Neural progenitor cell (in vitro differentiated cells): ENCODE data around the gene HNRNPAB. TPM values are rescaled to one million over a fixed set of nuclear protein-coding genes. Genes with fewer than 3 reads are reported as not detected.
A peak's percentile ranks its signal among the peaks of the same experiment; 100 is the strongest.

ENCODE experiments used
- DNase-seq: peaks from one replicate; pipeline ENCODE4 v3.0.0-alpha.2; 2016; ENCODE audit warnings: low spot score
- H2AFZ ChIP-seq: fragments of 200-600 bp; sonication (generic); replicated peaks from 2 replicates; pipeline ENCODE4 v1.6.1; 2016; ENCODE audit warnings: antibody characterized with exemption
- H3F3A ChIP-seq: fragments of 200-600 bp; sonication (generic); 2 replicates; pipeline ENCODE4 v1.6.1; 2016; ENCODE audit warnings: antibody characterized with exemption, low read depth
- H3K27ac ChIP-seq: fragments of 200-600 bp; sonication (generic); 2 replicates; pipeline ENCODE4 v1.5.1; 2016; ENCODE audit warnings: mild to moderate bottlenecking
- H3K27me3 ChIP-seq: fragments of 200-600 bp; sonication (generic); 2 replicates; pipeline ENCODE4 v1.6.1; 2016; ENCODE audit warnings: mild to moderate bottlenecking, moderate library complexity
- H3K36me3 ChIP-seq: fragments of 200-600 bp; sonication (generic); 2 replicates; pipeline ENCODE4 v1.5.1; 2016
- H3K4me1 ChIP-seq: fragments of 200-600 bp; sonication (generic); 2 replicates; pipeline ENCODE4 v1.6.1; 2016; ENCODE audit warnings: mixed run types
- H3K4me2 ChIP-seq: fragments of 200-600 bp; sonication (generic); 2 replicates; pipeline ENCODE4 v1.6.1; 2016
- H3K4me3 ChIP-seq: fragments of 200-600 bp; sonication (generic); 2 replicates; pipeline ENCODE4 v1.5.1; 2016
- H3K79me2 ChIP-seq: fragments of 200-600 bp; sonication (generic); 2 replicates; pipeline ENCODE4 v1.6.1; 2016; ENCODE audit warnings: low read depth
- H3K9ac ChIP-seq: fragments of 200-600 bp; sonication (generic); 2 replicates; pipeline ENCODE4 v1.6.1; 2016
- H3K9me3 ChIP-seq: fragments of 200-600 bp; sonication (generic); 2 replicates; pipeline ENCODE4 v1.5.1; 2016; ENCODE audit warnings: low read depth
- H4K20me1 ChIP-seq: fragments of 200-600 bp; sonication (generic); 2 replicates; pipeline ENCODE4 v1.6.1; 2016; ENCODE audit warnings: low read depth
- H3K27ac Mint-ChIP-seq: 3 replicates; pipeline ENCODE4 v1.8.0; 2021; ENCODE audit warnings: mixed read lengths
- H3K27me3 Mint-ChIP-seq: 2 replicates; pipeline ENCODE4 v1.8.0; 2022; ENCODE audit warnings: low read depth, mild to moderate bottlenecking, inconsistent platforms, moderate library complexity, mixed read lengths; ENCODE audit not compliant: insufficient read depth
- H3K36me3 Mint-ChIP-seq: 3 replicates; pipeline ENCODE4 v1.8.0; 2021; ENCODE audit warnings: mixed read lengths
- H3K4me1 Mint-ChIP-seq: 3 replicates; pipeline ENCODE4 v1.8.0; 2021; ENCODE audit warnings: mixed read lengths
- H3K4me3 Mint-ChIP-seq: 3 replicates; pipeline ENCODE4 v1.8.0; 2021; ENCODE audit warnings: mild to moderate bottlenecking, moderate library complexity, mixed read lengths
- H3K9me3 Mint-ChIP-seq: 3 replicates; pipeline ENCODE4 v1.8.0; 2020; ENCODE audit warnings: mixed read lengths
- EZH2 ChIP-seq: fragments of 200-600 bp; sonication (generic); IDR thresholded peaks from 2 replicates; pipeline ENCODE4 v1.6.1; 2017; ENCODE audit warnings: antibody characterized with exemption, mild to moderate bottlenecking, moderate library complexity
- EZH2phosphoT487 ChIP-seq: fragments of 200-600 bp; sonication (generic); IDR thresholded peaks from 2 replicates; pipeline ENCODE4 v1.6.1; 2017; ENCODE audit warnings: antibody characterized with exemption
- total RNA-seq: library from RNA; depleted of rRNA; stranded (reverse); fragments of >200 nt; gene quantifications from 2 replicates; pipeline ENCODE4 v1.2.3, GENCODE V29; 2015; ENCODE audit warnings: low replicate concordance
- TF ChIP-seq, protein P1 (sequence below): fragments of 200-600 bp; sonication (generic); IDR thresholded peaks from 2 replicates; pipeline ENCODE4 v1.5.1; 2017; ENCODE audit warnings: antibody characterized with exemption, mild to moderate bottlenecking

The HNRNPAB gene
- total RNA-seq, 1 donor from 2014 or later, result 195 TPM

DNA sequence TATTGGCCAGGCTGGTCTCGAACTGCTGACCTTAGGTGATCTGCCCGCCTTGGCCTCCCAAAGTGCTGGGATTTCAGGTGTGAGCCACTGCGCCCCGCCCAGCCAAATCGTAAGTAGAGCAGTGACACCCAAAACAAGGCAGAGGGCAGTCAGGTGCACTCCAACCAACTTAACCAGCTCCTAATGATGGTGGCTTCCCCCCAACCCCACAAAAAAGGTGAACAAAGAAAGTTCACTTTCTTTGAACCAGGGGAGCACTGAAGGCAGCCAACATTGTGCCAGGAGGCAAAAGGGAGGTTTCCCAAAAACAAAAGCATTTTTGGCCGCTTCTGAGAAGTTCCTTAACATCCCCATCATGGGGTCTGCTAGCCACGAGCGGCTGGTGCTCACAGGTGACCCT, 26.8 kb upstream of the HNRNPAB start:
- no peak for DNase-seq
- Histone ChIP-seq H3F3A (peaks cover 13% of the 10 kb centered on the region), H3K4me2 (no peak overlapping the region), H4K20me1 (no peaks in the 10 kb centered on the region), H3K9ac (no peak overlapping the region), H3K79me2 (no peaks in the 10 kb centered on the region), H3K27ac (no peak overlapping the region), H3K4me3 (no peak overlapping the region), H3K36me3 (no peaks in the 10 kb centered on the region), H3K27me3 (no peaks in the 10 kb centered on the region), H3K4me1 (peaks cover 11% of the 10 kb centered on the region), H2AFZ (peak overlapping the region; percentile 0), H3K9me3 (no peaks in the 10 kb centered on the region)
- Mint-ChIP-seq H3K27ac (no peak overlapping the region), H3K27me3 (peaks cover 17% of the 10 kb centered on the region), H3K36me3 (no peaks in the 10 kb centered on the region), H3K4me1 (peaks cover 4% of the 10 kb centered on the region), H3K9me3 (peaks cover 6% of the 10 kb centered on the region), H3K4me3 (no peak overlapping the region)
- TF ChIP-seq EZH2 (no peak), EZH2phosphoT487 (no peak)
- TF ChIP-seq, protein P1, sequence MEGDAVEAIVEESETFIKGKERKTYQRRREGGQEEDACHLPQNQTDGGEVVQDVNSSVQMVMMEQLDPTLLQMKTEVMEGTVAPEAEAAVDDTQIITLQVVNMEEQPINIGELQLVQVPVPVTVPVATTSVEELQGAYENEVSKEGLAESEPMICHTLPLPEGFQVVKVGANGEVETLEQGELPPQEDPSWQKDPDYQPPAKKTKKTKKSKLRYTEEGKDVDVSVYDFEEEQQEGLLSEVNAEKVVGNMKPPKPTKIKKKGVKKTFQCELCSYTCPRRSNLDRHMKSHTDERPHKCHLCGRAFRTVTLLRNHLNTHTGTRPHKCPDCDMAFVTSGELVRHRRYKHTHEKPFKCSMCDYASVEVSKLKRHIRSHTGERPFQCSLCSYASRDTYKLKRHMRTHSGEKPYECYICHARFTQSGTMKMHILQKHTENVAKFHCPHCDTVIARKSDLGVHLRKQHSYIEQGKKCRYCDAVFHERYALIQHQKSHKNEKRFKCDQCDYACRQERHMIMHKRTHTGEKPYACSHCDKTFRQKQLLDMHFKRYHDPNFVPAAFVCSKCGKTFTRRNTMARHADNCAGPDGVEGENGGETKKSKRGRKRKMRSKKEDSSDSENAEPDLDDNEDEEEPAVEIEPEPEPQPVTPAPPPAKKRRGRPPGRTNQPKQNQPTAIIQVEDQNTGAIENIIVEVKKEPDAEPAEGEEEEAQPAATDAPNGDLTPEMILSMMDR, result no peak

DNA sequence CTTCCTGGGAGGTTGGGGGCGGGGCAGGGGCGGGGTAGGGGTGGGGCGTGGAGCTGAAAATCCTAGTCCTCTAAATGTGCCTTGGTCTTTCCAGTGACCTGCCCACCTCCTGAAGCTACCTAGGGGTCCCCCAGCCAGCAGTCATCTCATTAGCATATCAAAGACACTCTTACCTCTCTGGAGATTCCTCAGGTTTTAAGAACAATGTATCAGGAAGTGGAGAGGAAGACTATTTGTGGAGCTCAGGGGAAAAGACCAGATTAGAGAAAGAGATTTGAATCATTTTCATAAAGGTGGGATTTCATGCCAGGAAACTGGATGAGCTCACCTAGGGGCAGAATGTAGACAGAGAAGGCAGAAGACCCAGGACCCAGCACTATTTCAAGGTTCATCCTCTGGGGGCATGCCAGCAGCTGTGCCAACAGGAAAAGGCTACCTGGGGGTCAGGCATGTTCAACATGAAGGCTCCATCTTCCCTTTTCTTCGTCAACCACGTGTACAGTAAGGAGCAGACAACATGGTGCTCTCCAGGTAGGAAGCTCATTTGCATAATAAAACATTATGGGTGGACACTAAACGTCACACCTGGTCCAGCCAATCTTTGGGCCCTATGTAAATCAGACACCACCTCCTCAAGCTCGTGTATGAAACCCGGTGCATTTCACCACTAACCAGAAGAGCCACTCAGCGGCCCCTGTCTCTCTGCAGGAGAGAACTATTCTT, 24.0 kb upstream of the HNRNPAB start:
- Histone ChIP-seq H4K20me1 (no peaks in the 10 kb centered on the region), H3K9ac (no peak overlapping the region), H3K27ac (no peak overlapping the region), H3K9me3 (no peaks in the 10 kb centered on the region), H2AFZ (no peak overlapping the region), H3K4me2 (peak overlapping the region; percentile 8), H3K36me3 (no peaks in the 10 kb centered on the region), H3K4me1 (peaks cover 11% of the 10 kb centered on the region), H3K4me3 (no peak overlapping the region), H3K27me3 (no peaks in the 10 kb centered on the region), H3F3A (peaks cover 13% of the 10 kb centered on the region), H3K79me2 (no peaks in the 10 kb centered on the region)
- Mint-ChIP-seq H3K36me3 (no peaks in the 10 kb centered on the region), H3K9me3 (peaks cover 6% of the 10 kb centered on the region), H3K4me3 (peak overlapping the region; percentile 24), H3K27ac (no peak overlapping the region), H3K4me1 (peaks cover 4% of the 10 kb centered on the region), H3K27me3 (peaks cover 14% of the 10 kb centered on the region)
- DNase-seq, result peak; percentile 35
- TF ChIP-seq EZH2 (no peak), EZH2phosphoT487 (no peak)
- TF ChIP-seq, protein P1, result no peak

DNA sequence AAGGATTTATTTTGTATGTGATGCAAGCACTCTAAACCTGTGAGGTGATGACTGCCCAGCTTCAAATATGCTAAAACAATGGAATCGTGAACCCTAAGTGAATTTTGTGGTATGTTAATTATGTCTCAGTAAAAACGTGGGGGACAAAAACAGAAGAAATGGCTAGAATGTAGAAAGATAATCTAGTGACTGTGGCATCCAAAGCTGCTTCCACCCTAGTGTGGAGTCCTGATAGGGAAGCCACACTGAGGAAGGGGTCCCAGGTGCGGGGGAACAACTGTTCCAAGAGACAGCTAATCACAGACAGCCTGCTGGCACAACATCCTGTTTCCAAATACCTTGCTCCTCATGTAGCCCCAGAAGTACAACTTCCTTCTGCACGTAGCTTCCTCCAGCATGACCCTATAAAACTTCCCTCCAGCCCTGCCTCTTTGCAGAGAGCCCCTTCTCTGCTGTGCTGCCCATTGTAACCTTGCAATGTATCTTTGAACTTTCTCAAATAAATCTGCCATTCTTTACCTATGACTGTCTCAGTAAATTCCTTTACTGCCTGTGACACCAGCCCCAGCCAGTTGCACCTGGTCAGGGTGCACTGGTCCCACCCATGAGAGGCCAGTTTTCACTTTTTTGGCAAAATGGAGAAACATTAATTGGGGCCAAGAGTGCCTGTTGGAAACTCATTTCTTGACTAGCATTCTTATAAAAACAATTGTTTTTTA, 22.0 kb upstream of the HNRNPAB start:
- Histone ChIP-seq H3K4me3 (no peak overlapping the region), H3K9me3 (no peaks in the 10 kb centered on the region), H3K79me2 (no peaks in the 10 kb centered on the region), H3K27ac (no peak overlapping the region), H3K4me1 (peaks cover 11% of the 10 kb centered on the region), H3K36me3 (no peaks in the 10 kb centered on the region), H3F3A (peaks cover 13% of the 10 kb centered on the region), H3K27me3 (no peaks in the 10 kb centered on the region), H3K4me2 (no peak overlapping the region), H3K9ac (no peak overlapping the region), H2AFZ (no peak overlapping the region), H4K20me1 (no peaks in the 10 kb centered on the region)
- H3K9me3 Mint-ChIP-seq, result peaks cover 6% of the 10 kb centered on the region
- H3K27ac Mint-ChIP-seq, result no peak overlapping the region
- peaks cover 4% of the 10 kb centered on the region for H3K4me1 Mint-ChIP-seq
- peaks cover 14% of the 10 kb centered on the region for H3K27me3 Mint-ChIP-seq
- no peak for DNase-seq
- no peak for TF ChIP-seq EZH2phosphoT487
- TF ChIP-seq, protein P1, result no peak
- no peak for TF ChIP-seq EZH2
- H3K36me3 Mint-ChIP-seq, result no peaks in the 10 kb centered on the region
- H3K4me3 Mint-ChIP-seq, result no peak overlapping the region
